Suprapubic skin (tissue), 4 donors: Measurements from ENCODE around the gene PPP3R1.

Experiments
- CTCF ChIP-seq, 2 donors: fragments of 200-600 bp in 1 of 2; fragments of 450-650 bp in 1 of 2; sonication (generic) in 1 of 2; IDR thresholded peaks; one replicate each; pipeline ENCODE4 v1.5.1; 2016 to 2019; ENCODE audit warnings: antibody characterized with exemption in 2 of 2, mild to moderate bottlenecking in 1 of 2, moderate library complexity in 1 of 2
- EP300 ChIP-seq: sonication (generic); formaldehyde crosslinking; IDR thresholded peaks from one replicate; pipeline ENCODE4 v1.6.1; 2017; ENCODE audit warnings: antibody characterized with exemption
- POLR2A ChIP-seq, 2 donors: fragments of 450-650 bp; IDR thresholded peaks; one replicate each; pipeline ENCODE4 v1.6.1; 2017; ENCODE audit warnings: antibody characterized with exemption in 2 of 2, mild to moderate bottlenecking in 2 of 2, moderate library complexity in 2 of 2
- POLR2AphosphoS5 ChIP-seq, 3 donors: sonication (generic); formaldehyde crosslinking; IDR thresholded peaks; one replicate each; pipeline ENCODE4 v1.6.1; 2017; ENCODE audit warnings: antibody characterized with exemption in 3 of 3

GRCh38 chr2:68218343-68218901 lies 33.9 kb downstream of the PPP3R1 start:
- TF ChIP-seq CTCF (IDR thresholded peaks at IDR 0.05) (no peak), POLR2A (IDR thresholded peaks at IDR 0.05) (no peak), POLR2AphosphoS5 (IDR thresholded peaks at IDR 0.05) (no peak), EP300 (no peak)
